ENCODE data around the gene APAF1. TPM values are rescaled to one million over a fixed set of nuclear protein-coding genes. Genes with fewer than 3 reads are reported as not detected.

APAF1 gene
- total and polyA plus RNA-seq, 2 donors (not counting 1 experiment from before 2014, with no cell fraction given) = 9.1 to 36.9 TPM

- DNase-seq (no peak), ATAC-seq (ENCODE audit: low read depth) (no peak)
- TF ChIP-seq CTCF (IDR thresholded peaks at IDR 0.05) = no peak
- no peak for TF ChIP-seq EZH2 (IDR thresholded peaks at IDR 0.05; ENCODE audit: borderline replicate concordance, insufficient read depth, low read depth, low read length, poor library complexity, severe bottlenecking)
- Histone ChIP-seq H3K9me3 (ENCODE audit: control extremely low read depth in 1 of 3, control insufficient read depth in 2 of 3, insufficient read depth in 1 of 3, low read length in 2 of 3) (no peaks in the 10 kb centered on the region), H3K36me3 (replicated peaks in 1 of 2; ENCODE audit: control extremely low read depth in 1 of 2, control insufficient read depth in 1 of 2, extremely low read depth in 1 of 2, insufficient read depth in 2 of 2, low read length in 1 of 2) (no peaks in the 10 kb centered on the region), H3K4me1 (ENCODE audit: control insufficient read depth in 2 of 2, insufficient read depth in 2 of 2, low read length in 2 of 2) (no peaks in the 10 kb centered on the region), H3K27ac (ENCODE audit: low read length in 2 of 2) (no peak overlapping the region), H3K79me2 (ENCODE audit: control insufficient read depth, insufficient read depth, low read length) (no peaks in the 10 kb centered on the region), H3K27me3 (replicated peaks in 1 of 4; ENCODE audit: control extremely low read depth in 1 of 4, control insufficient read depth in 3 of 4, insufficient read depth in 4 of 4, low read length in 3 of 4) (no peaks in the 10 kb centered on the region), H3K9ac (ENCODE audit: low read length) (no peak overlapping the region), H2AFZ (ENCODE audit: insufficient read depth, low read depth, low read length, poor library complexity, severe bottlenecking) (no peak overlapping the region), H3K4me2 (replicated peaks; ENCODE audit: low read depth, low read length, poor library complexity, severe bottlenecking) (no peak overlapping the region), H4K20me1 (ENCODE audit: control insufficient read depth, insufficient read depth, low read length, poor library complexity, severe bottlenecking) (no peaks in the 10 kb centered on the region), H3K4me3 (ENCODE audit: control extremely low read depth in 1 of 5, extremely low read depth in 1 of 5, insufficient read depth in 1 of 5, low read depth in 2 of 5, low read length in 4 of 5) (no peak overlapping the region)
- 94% methylated on average over 5 of the region's 8 CpGs for WGBS (ENCODE audit: insufficient coverage)
- Mint-ChIP-seq H3K4me1 (no peaks in the 10 kb centered on the region), H3K4me3 (no peak overlapping the region), H3K9me3 (ENCODE audit: insufficient read depth) (no peaks in the 10 kb centered on the region), H3K27me3 (peaks cover 5% of the 10 kb centered on the region), H3K27ac (no peak overlapping the region)
- ChIA-PET CTCF (no interaction called here), POLR2A (no interaction called here)
- intact Hi-C loops (cut with micrococcal nuclease) = no loop called here
Measured at GRCh38 chr12:98771811-98772752, 127.0 kb downstream of the APAF1 start.

- Histone ChIP-seq H3K27ac (ENCODE audit: low read length in 2 of 2) (no peak overlapping the region), H3K9ac (ENCODE audit: low read length) (no peak overlapping the region), H2AFZ (ENCODE audit: insufficient read depth, low read depth, low read length, poor library complexity, severe bottlenecking) (no peak overlapping the region), H3K27me3 (replicated peaks in 1 of 4; ENCODE audit: control extremely low read depth in 1 of 4, control insufficient read depth in 3 of 4, insufficient read depth in 4 of 4, low read length in 3 of 4) (no peaks in the 10 kb centered on the region), H3K4me2 (replicated peaks; ENCODE audit: low read depth, low read length, poor library complexity, severe bottlenecking) (no peak overlapping the region), H3K79me2 (ENCODE audit: control insufficient read depth, insufficient read depth, low read length) (no peaks in the 10 kb centered on the region), H4K20me1 (ENCODE audit: control insufficient read depth, insufficient read depth, low read length, poor library complexity, severe bottlenecking) (no peaks in the 10 kb centered on the region), H3K36me3 (replicated peaks in 1 of 2; ENCODE audit: control extremely low read depth in 1 of 2, control insufficient read depth in 1 of 2, extremely low read depth in 1 of 2, insufficient read depth in 2 of 2, low read length in 1 of 2) (no peaks in the 10 kb centered on the region), H3K4me1 (ENCODE audit: control insufficient read depth in 2 of 2, insufficient read depth in 2 of 2, low read length in 2 of 2) (no peaks in the 10 kb centered on the region), H3K9me3 (ENCODE audit: control extremely low read depth in 1 of 3, control insufficient read depth in 2 of 3, insufficient read depth in 1 of 3, low read length in 2 of 3) (no peaks in the 10 kb centered on the region), H3K4me3 (ENCODE audit: control extremely low read depth in 1 of 5, extremely low read depth in 1 of 5, insufficient read depth in 1 of 5, low read depth in 2 of 5, low read length in 4 of 5) (no peak overlapping the region)
- Mint-ChIP-seq H3K4me1 (no peaks in the 10 kb centered on the region), H3K27ac (no peak overlapping the region), H3K4me3 (no peak overlapping the region), H3K27me3 (peaks cover 5% of the 10 kb centered on the region), H3K9me3 (ENCODE audit: insufficient read depth) (no peaks in the 10 kb centered on the region)
- ChIA-PET CTCF (no interaction called here), POLR2A (no interaction called here)
- no peak for DNase-seq
- no peak for ATAC-seq (ENCODE audit: low read depth)
- intact Hi-C loops (cut with micrococcal nuclease) = no loop called here
- WGBS (ENCODE audit: insufficient coverage) = 100% methylated on average over 2 of the region's 3 CpGs
- TF ChIP-seq EZH2 (IDR thresholded peaks at IDR 0.05; ENCODE audit: borderline replicate concordance, insufficient read depth, low read depth, low read length, poor library complexity, severe bottlenecking) (no peak), CTCF (IDR thresholded peaks at IDR 0.05) (no peak)
Measured at GRCh38 chr12:98772818-98773217, 127.7 kb downstream of the APAF1 start.
